Nephron (organoid): Measurements from ENCODE around the gene BAZ2B.

Experiments
- H3K27ac Mint-ChIP-seq, 3 experiments: 2 replicates each; pipeline ENCODE4 v1.8.0; 2020; ENCODE audit warnings: mixed read lengths in 3 of 3, mild to moderate bottlenecking in 2 of 3, moderate library complexity in 1 of 3
- H3K27me3 Mint-ChIP-seq: 2 replicates; pipeline ENCODE4 v1.8.0; 2021; ENCODE audit warnings: low read depth, mild to moderate bottlenecking, moderate library complexity, mixed read lengths
- H3K36me3 Mint-ChIP-seq: 2 replicates; pipeline ENCODE4 v1.8.0; 2020; ENCODE audit warnings: low read depth, mixed read lengths
- H3K4me1 Mint-ChIP-seq: 2 replicates; pipeline ENCODE4 v1.8.0; 2020; ENCODE audit warnings: mixed read lengths
- H3K4me3 Mint-ChIP-seq, 3 experiments: 2 replicates each; pipeline ENCODE4 v1.8.0; 2020; ENCODE audit warnings: mild to moderate bottlenecking in 3 of 3, mixed read lengths in 3 of 3, moderate library complexity in 2 of 3
- H3K9me3 Mint-ChIP-seq: 2 replicates; pipeline ENCODE4 v1.8.0; 2020; ENCODE audit warnings: mixed read lengths
- TF ChIP-seq, protein P1 (sequence below), 3 experiments: fragments of 200-600 bp; sonication (generic); IDR thresholded peaks; one replicate each; pipeline ENCODE4 v1.5.0; 2021; ENCODE audit warnings: antibody characterized with exemption in 3 of 3; ENCODE audit not compliant: unreplicated experiment in 3 of 3

Gene BAZ2B

DNA sequence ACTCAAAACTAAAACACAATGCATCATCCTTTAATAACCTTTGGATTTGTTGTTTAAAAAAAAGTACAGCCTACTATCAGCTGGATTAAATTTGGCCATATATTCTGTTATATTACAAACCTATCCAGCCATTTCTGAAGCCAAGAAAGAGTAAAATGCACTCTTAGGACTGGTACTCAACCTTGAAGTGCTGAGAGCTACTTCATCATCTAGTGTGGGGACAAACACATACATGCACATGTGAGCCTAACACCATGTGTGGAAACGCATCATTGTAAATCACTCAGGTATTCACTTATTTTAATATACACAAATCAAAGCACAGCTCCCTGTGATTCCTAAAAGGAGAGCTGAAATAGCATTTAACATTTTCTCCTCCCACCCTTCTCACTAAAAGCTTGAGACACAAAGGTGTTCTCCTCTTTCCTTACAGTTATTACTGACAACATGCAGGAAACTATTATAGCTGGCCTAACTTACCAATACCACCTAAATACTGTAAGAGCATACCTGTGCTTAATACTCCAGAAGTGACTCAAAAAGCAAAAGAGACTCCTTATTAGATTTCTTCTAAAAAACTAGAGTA, 7.5 kb downstream of the BAZ2B start:
- no peak overlapping the region for H3K4me3 Mint-ChIP-seq
- TF ChIP-seq, protein P1, sequence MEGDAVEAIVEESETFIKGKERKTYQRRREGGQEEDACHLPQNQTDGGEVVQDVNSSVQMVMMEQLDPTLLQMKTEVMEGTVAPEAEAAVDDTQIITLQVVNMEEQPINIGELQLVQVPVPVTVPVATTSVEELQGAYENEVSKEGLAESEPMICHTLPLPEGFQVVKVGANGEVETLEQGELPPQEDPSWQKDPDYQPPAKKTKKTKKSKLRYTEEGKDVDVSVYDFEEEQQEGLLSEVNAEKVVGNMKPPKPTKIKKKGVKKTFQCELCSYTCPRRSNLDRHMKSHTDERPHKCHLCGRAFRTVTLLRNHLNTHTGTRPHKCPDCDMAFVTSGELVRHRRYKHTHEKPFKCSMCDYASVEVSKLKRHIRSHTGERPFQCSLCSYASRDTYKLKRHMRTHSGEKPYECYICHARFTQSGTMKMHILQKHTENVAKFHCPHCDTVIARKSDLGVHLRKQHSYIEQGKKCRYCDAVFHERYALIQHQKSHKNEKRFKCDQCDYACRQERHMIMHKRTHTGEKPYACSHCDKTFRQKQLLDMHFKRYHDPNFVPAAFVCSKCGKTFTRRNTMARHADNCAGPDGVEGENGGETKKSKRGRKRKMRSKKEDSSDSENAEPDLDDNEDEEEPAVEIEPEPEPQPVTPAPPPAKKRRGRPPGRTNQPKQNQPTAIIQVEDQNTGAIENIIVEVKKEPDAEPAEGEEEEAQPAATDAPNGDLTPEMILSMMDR (IDR thresholded peaks at IDR 0.05; ENCODE audit: unreplicated experiment in 3 of 3), result no peak
- H3K4me1 Mint-ChIP-seq, result peaks cover 71% of the 10 kb centered on the region
- H3K9me3 Mint-ChIP-seq, result no peaks in the 10 kb centered on the region
- H3K27ac Mint-ChIP-seq, result peak overlapping the region; percentile 23 to 66 (median 54)
- no peaks in the 10 kb centered on the region for H3K36me3 Mint-ChIP-seq
- H3K27me3 Mint-ChIP-seq, result no peaks in the 10 kb centered on the region

DNA sequence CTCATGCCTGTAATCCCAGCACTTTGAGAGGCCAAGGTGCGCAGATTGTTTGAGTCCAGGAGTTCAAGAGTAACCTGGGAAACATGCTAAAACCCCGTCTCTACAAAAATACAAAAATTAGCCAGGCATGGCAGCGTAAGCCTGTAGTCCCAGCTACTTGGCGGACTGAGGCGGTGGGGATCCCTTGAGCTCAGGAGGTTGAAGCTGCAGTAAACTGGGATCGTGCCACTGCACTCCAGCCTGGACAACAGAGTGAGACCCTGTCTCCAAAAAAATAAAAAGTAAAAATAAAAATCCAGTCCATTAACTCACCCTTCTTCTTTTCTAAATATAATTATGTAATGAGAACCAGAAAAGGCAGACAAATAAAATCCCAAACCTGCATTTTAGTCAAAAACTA, 8.2 kb downstream of the BAZ2B start:
- H3K36me3 Mint-ChIP-seq, result no peaks in the 10 kb centered on the region
- H3K9me3 Mint-ChIP-seq, result no peaks in the 10 kb centered on the region
- H3K27me3 Mint-ChIP-seq, result no peaks in the 10 kb centered on the region
- TF ChIP-seq, protein P1 (IDR thresholded peaks at IDR 0.05; ENCODE audit: unreplicated experiment in 3 of 3), result no peak
- peaks cover 64% of the 10 kb centered on the region for H3K4me1 Mint-ChIP-seq
- H3K27ac Mint-ChIP-seq, result peak overlapping the region in 1 of 3 experiments; percentile 54
- no peak overlapping the region for H3K4me3 Mint-ChIP-seq

DNA sequence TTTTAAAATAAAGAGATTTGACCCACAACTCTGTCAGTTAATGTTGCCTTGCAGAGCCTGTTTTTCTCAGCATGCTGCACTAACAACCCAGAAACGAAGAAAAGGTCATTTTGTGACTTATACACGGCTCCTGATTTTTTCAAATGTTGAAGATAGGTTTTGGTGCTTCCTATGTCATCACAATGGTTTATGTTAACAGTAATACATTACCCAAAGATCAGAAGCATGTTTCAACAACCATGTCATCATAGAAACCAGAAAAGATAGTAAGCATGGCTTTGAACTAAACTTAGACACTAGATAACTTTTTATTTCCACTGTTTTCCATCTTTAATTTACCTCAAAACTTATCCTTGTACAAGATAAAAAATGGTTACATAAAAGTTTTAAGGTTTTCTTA, 10.1 kb downstream of the BAZ2B start:
- TF ChIP-seq, protein P1 (IDR thresholded peaks at IDR 0.05; ENCODE audit: unreplicated experiment in 3 of 3), result no peak
- no peaks in the 10 kb centered on the region for H3K9me3 Mint-ChIP-seq
- H3K4me1 Mint-ChIP-seq, result peaks cover 47% of the 10 kb centered on the region
- H3K27me3 Mint-ChIP-seq, result no peaks in the 10 kb centered on the region
- H3K4me3 Mint-ChIP-seq, result no peak overlapping the region
- peak overlapping the region; percentile 51 to 82 (median 78) for H3K27ac Mint-ChIP-seq
- H3K36me3 Mint-ChIP-seq, result no peaks in the 10 kb centered on the region

DNA sequence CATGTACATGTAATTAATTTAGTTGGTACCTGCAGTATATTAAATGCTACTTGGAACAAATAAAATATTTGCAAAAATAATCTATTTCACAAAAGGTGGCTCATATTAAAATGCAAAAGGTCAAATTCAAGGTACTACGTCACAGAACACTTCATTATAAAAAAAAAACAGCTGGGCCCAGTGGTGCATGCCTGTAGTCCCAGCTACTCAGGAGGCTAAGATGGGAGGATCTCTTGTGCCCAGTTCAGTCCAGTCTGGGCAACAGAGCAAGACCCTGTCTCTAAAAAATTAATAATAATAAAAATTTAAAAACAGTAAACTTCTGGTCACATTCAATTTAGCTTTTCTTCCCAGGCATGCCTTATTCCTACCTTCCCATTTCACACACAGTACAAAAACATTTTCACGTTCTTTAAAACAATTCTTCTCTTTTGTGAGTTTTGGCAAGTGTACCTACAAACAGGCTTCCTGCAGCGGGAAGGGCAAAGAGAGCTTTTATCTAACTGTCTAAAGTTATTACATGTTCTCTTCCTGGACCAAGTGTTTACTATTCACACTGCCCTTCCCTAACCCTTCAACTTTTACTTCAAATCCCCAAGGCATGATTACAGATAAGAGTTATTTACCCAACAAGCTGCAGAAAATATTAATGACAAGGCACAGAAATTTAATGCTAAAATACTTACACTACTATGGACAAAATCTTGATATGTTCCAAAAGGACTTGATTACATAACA, 10.7 kb downstream of the BAZ2B start:
- Mint-ChIP-seq H3K27me3 (no peaks in the 10 kb centered on the region), H3K36me3 (peaks cover 6% of the 10 kb centered on the region), H3K4me3 (peak overlapping the region in 1 of 3 experiments; percentile 1), H3K9me3 (no peaks in the 10 kb centered on the region), H3K27ac (peak overlapping the region; percentile 51 to 82 (median 78)), H3K4me1 (peaks cover 50% of the 10 kb centered on the region)
- TF ChIP-seq, protein P1 (IDR thresholded peaks at IDR 0.05; ENCODE audit: unreplicated experiment in 3 of 3), result no peak

DNA sequence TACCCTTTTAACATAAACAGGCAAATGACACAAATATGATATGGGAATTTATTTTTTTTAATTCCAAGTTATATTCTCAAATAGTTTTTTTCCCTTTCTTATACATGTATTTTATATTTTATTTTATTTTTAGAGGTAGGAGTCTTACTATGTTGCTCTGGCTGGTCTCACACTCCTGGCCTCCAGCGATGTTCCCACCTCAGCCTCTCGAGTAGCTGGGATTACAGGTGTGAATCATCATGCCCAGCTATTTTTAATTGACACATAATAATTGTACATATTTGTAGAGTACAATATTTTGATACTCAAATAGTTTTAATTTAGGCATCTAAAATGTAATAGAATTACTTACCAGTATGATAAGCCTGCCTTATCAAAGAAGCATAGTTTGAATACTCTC, 12.2 kb downstream of the BAZ2B start:
- no peaks in the 10 kb centered on the region for H3K27me3 Mint-ChIP-seq
- peaks cover 7% of the 10 kb centered on the region for H3K36me3 Mint-ChIP-seq
- H3K9me3 Mint-ChIP-seq, result no peaks in the 10 kb centered on the region
- TF ChIP-seq, protein P1 (IDR thresholded peaks at IDR 0.05; ENCODE audit: unreplicated experiment in 3 of 3), result no peak
- H3K4me1 Mint-ChIP-seq, result peaks cover 41% of the 10 kb centered on the region
- no peak overlapping the region for H3K4me3 Mint-ChIP-seq
- H3K27ac Mint-ChIP-seq, result no peak overlapping the region

DNA sequence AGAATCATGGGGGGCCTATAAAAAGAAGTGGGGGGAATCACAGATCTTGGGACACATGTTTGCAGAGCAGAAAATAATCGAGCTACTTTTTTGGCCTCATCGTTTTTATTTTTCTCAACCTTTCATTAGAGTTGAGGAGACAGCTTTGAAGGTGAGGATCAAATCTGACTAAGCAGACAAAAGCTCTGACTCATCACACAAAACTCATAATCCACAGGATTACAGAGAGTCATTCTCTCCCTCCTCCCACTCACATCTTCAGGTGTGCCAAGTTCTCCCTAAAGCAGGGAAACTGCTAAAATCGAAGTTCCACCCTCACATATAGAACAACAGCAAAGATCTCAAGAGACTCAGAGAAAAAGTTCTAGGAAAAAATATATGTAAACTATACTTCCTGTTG, 15.6 kb downstream of the BAZ2B start:
- TF ChIP-seq, protein P1 (IDR thresholded peaks at IDR 0.05; ENCODE audit: unreplicated experiment in 3 of 3), result no peak
- Mint-ChIP-seq H3K4me3 (no peak overlapping the region), H3K9me3 (peaks cover 6% of the 10 kb centered on the region)

More for the DNA sequence above, 15.6 kb downstream of the BAZ2B start:
- H3K4me1 Mint-ChIP-seq, result peaks cover 20% of the 10 kb centered on the region
- no peak overlapping the region for H3K27ac Mint-ChIP-seq
- peaks cover 24% of the 10 kb centered on the region for H3K36me3 Mint-ChIP-seq
- H3K27me3 Mint-ChIP-seq, result no peaks in the 10 kb centered on the region
